DND-41 (cell line): ENCODE data around the gene ZNF3.

Experiments
- EZH2 ChIP-seq: IDR thresholded peaks from 3 replicates; pipeline ENCODE4 v1.6.1; 2012; ENCODE audit warnings: borderline replicate concordance, low read depth, mild to moderate bottlenecking, moderate library complexity, low read length, inconsistent platforms; ENCODE audit not compliant: severe bottlenecking
- TF ChIP-seq, protein P1 (sequence below): IDR thresholded peaks from 2 replicates; pipeline ENCODE4 v1.5.1; 2012; ENCODE audit warnings: borderline replicate concordance, low read length, moderate library complexity, mild to moderate bottlenecking; ENCODE audit not compliant: poor library complexity, severe bottlenecking; ENCODE audit errors: extremely low read depth

DNA sequence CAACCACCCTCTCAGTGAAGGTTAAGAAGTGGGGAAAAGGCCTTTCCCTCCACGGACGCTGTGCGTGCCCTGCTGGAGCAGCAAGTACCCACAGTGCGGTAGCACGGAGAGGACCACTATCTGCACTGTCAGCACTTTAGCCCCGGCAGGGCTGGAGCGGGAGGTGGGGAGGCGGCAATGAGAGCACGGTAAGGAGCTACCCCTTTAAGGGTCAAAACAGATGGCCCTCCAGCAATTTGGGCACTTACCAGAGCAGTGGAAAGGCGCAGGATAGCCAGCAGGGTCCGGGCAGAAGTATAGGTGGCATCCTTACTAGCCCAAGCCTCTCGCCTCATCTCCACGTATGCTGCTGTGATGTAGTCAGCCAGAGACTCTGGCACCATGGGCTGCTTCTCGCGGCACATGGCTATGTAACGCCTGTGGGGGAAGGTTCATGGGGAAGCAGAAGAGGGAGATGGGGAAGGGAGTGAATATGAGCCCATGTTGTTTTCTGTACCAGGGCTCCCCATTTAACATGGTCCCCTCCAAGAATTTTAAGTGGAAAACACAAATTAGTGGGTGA lies 12.5 kb upstream of the ZNF3 start:
- TF ChIP-seq EZH2, result no peak
- TF ChIP-seq, protein P1, sequence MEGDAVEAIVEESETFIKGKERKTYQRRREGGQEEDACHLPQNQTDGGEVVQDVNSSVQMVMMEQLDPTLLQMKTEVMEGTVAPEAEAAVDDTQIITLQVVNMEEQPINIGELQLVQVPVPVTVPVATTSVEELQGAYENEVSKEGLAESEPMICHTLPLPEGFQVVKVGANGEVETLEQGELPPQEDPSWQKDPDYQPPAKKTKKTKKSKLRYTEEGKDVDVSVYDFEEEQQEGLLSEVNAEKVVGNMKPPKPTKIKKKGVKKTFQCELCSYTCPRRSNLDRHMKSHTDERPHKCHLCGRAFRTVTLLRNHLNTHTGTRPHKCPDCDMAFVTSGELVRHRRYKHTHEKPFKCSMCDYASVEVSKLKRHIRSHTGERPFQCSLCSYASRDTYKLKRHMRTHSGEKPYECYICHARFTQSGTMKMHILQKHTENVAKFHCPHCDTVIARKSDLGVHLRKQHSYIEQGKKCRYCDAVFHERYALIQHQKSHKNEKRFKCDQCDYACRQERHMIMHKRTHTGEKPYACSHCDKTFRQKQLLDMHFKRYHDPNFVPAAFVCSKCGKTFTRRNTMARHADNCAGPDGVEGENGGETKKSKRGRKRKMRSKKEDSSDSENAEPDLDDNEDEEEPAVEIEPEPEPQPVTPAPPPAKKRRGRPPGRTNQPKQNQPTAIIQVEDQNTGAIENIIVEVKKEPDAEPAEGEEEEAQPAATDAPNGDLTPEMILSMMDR, result no peak
